Keratinocyte (primary cell): ENCODE measurements around the gene FMNL3.

ENCODE experiments used
- EZH2 ChIP-seq: IDR thresholded peaks from one replicate; pipeline ENCODE4 v1.6.1; 2012; ENCODE audit warnings: inconsistent platforms, mild to moderate bottlenecking, low read length, moderate library complexity
- TF ChIP-seq, protein P1 (sequence below), 3 experiments: IDR thresholded peaks in 1 of 3; conservative IDR thresholded peaks in 1 of 3; optimal IDR thresholded peaks in 1 of 3; 2 replicates in 2 of 3; 3 replicates in 1 of 3; pipeline versions ENCODE3 to v1.5.1; 2011; ENCODE audit warnings: low read length in 3 of 3, mild to moderate bottlenecking in 3 of 3, moderate library complexity in 2 of 3, control low read depth in 1 of 3, inconsistent platforms in 1 of 3; ENCODE audit not compliant: insufficient read depth in 2 of 3; ENCODE audit errors: extremely low read depth in 1 of 3

DNA sequence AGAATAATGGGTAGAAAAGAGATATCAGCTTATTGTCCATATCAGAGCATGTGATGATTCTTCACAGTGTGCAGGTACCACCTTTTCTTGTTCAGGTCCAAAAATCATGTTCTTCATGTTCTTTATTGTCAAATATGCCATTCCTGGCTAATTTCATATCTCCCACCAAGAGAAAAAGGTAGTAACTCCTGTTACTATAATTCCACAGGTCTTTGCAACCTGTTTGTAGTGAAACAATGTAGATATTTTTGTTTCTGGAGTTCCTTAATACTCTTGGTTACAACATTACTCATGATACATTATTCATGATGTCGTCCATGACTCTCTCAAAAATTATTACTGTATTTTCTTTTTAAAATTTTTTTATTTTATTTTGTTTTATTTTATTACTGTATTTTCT, 22.8 kb upstream of the FMNL3 start:
- TF ChIP-seq, protein P1, sequence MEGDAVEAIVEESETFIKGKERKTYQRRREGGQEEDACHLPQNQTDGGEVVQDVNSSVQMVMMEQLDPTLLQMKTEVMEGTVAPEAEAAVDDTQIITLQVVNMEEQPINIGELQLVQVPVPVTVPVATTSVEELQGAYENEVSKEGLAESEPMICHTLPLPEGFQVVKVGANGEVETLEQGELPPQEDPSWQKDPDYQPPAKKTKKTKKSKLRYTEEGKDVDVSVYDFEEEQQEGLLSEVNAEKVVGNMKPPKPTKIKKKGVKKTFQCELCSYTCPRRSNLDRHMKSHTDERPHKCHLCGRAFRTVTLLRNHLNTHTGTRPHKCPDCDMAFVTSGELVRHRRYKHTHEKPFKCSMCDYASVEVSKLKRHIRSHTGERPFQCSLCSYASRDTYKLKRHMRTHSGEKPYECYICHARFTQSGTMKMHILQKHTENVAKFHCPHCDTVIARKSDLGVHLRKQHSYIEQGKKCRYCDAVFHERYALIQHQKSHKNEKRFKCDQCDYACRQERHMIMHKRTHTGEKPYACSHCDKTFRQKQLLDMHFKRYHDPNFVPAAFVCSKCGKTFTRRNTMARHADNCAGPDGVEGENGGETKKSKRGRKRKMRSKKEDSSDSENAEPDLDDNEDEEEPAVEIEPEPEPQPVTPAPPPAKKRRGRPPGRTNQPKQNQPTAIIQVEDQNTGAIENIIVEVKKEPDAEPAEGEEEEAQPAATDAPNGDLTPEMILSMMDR (optimal IDR thresholded peaks at IDR 0.05 in 1 of 3, IDR thresholded peaks at IDR 0.05 in 1 of 3, conservative IDR thresholded peaks at IDR 0.05 in 1 of 3; ENCODE audit: extremely low read depth in 1 of 3, insufficient read depth in 2 of 3, low read length in 3 of 3), result no peak
- TF ChIP-seq EZH2, result no peak
